Measurements from ENCODE around the gene GRM8.

Gene GRM8

GRCh38 chr7:126499481-126499880 lies 753.3 kb downstream of the GRM8 start:
- no peak overlapping the region for H3K4me3 ChIP-seq (ENCODE audit: low read depth, low read length)
- H3K9me3 ChIP-seq (ENCODE audit: severe bottlenecking) = no peaks in the 10 kb centered on the region
- no peak for DNase-seq
- H3K27ac ChIP-seq = no peak overlapping the region
- no peaks in the 10 kb centered on the region for H3K36me3 ChIP-seq
- no peaks in the 10 kb centered on the region for H3K27me3 ChIP-seq (ENCODE audit: insufficient read depth, low read depth, severe bottlenecking)
- TF ChIP-seq, protein P1, sequence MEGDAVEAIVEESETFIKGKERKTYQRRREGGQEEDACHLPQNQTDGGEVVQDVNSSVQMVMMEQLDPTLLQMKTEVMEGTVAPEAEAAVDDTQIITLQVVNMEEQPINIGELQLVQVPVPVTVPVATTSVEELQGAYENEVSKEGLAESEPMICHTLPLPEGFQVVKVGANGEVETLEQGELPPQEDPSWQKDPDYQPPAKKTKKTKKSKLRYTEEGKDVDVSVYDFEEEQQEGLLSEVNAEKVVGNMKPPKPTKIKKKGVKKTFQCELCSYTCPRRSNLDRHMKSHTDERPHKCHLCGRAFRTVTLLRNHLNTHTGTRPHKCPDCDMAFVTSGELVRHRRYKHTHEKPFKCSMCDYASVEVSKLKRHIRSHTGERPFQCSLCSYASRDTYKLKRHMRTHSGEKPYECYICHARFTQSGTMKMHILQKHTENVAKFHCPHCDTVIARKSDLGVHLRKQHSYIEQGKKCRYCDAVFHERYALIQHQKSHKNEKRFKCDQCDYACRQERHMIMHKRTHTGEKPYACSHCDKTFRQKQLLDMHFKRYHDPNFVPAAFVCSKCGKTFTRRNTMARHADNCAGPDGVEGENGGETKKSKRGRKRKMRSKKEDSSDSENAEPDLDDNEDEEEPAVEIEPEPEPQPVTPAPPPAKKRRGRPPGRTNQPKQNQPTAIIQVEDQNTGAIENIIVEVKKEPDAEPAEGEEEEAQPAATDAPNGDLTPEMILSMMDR (IDR thresholded peaks at IDR 0.05; ENCODE audit: low read depth, low read length) = no peak

DNA sequence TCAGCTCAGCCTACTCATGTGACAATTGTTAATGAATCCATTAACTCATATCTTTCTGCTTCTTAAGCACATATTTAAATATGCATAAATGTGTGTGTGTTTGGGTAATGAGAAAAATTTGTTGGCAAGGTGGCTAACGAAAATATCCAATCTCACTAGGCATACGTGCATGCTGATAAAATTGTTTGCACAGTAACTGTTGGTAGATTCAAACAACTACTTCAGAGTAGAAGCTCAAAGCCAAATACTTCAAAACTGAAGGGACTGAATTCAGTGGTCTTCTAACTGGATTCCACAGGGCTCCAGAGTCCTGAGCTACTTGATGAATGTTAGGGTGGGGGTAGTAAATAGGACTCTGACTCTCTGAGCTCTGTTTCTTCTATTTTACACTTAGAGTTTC lies 757.0 kb downstream of the GRM8 start:
- no peaks in the 10 kb centered on the region for H3K27me3 ChIP-seq (ENCODE audit: insufficient read depth, low read depth, severe bottlenecking)
- H3K9me3 ChIP-seq (ENCODE audit: severe bottlenecking) = no peaks in the 10 kb centered on the region
- no peak overlapping the region for H3K27ac ChIP-seq
- TF ChIP-seq, protein P1 (IDR thresholded peaks at IDR 0.05; ENCODE audit: low read depth, low read length) = no peak
- no peaks in the 10 kb centered on the region for H3K36me3 ChIP-seq
- DNase-seq = no peak
- H3K4me3 ChIP-seq (ENCODE audit: low read depth, low read length) = no peak overlapping the region

DNA sequence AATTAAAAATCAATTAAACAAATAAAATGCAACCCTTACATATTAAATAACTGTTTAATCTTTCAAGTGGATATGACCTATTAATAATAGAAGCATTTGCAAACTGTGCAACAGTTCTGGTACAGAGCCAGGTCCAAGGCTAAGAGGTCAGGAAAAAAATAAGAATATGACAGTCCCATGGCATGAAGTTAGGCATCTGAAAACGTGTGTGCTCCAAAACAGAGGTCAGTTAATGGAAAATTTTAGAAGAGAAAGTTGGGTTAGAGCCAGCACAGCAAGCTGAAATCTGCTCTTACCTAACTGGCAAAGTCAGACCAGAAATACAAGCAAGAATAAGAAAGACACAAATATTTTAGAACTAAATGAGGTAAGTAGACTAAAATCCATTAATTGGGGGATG lies 757.7 kb downstream of the GRM8 start:
- H3K4me3 ChIP-seq (ENCODE audit: low read depth, low read length) = no peak overlapping the region
- TF ChIP-seq, protein P1 (IDR thresholded peaks at IDR 0.05; ENCODE audit: low read depth, low read length) = no peak
- no peak overlapping the region for H3K27ac ChIP-seq
- H3K9me3 ChIP-seq (ENCODE audit: severe bottlenecking) = no peaks in the 10 kb centered on the region
- no peaks in the 10 kb centered on the region for H3K36me3 ChIP-seq
- H3K27me3 ChIP-seq (ENCODE audit: insufficient read depth, low read depth, severe bottlenecking) = no peaks in the 10 kb centered on the region
- DNase-seq = no peak

- Histone ChIP-seq H3K36me3 (no peaks in the 10 kb centered on the region), H3K9me3 (ENCODE audit: severe bottlenecking) (no peaks in the 10 kb centered on the region), H3K27ac (no peak overlapping the region), H3K27me3 (ENCODE audit: insufficient read depth, low read depth, severe bottlenecking) (no peaks in the 10 kb centered on the region), H3K4me3 (ENCODE audit: low read depth, low read length) (no peak overlapping the region)
- DNase-seq = no peak
- TF ChIP-seq, protein P1 (IDR thresholded peaks at IDR 0.05; ENCODE audit: low read depth, low read length) = no peak
Measured at GRCh38 chr7:126493801-126494200, 758.9 kb downstream of the GRM8 start.

DNA sequence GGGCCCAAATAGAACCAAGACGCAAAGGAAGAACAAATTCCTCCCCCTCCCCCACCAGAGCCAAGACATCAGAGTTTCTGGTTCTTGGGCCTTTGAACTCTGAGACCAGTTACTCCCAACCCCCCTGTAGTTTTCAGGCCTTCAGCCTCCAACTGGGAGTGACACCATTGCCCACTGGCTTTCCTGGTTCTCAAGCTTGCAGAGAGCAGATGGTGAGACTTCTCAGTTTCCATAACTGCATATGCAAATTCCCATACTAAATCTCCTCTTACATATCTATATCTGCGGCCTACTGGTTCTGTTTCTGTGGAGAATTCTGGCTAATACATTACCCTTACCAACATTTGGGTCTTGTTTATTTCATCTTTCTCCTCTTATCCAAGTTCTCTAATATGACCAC lies 762.9 kb downstream of the GRM8 start:
- DNase-seq = no peak
- Histone ChIP-seq H3K4me3 (ENCODE audit: low read depth, low read length) (no peak overlapping the region), H3K36me3 (no peaks in the 10 kb centered on the region), H3K27me3 (ENCODE audit: insufficient read depth, low read depth, severe bottlenecking) (no peaks in the 10 kb centered on the region), H3K9me3 (ENCODE audit: severe bottlenecking) (no peaks in the 10 kb centered on the region), H3K27ac (no peak overlapping the region)
- TF ChIP-seq, protein P1 (IDR thresholded peaks at IDR 0.05; ENCODE audit: low read depth, low read length) = no peak

- Histone ChIP-seq H3K9me3 (ENCODE audit: severe bottlenecking) (no peaks in the 10 kb centered on the region), H3K36me3 (no peaks in the 10 kb centered on the region), H3K4me3 (ENCODE audit: low read depth, low read length) (no peak overlapping the region), H3K27me3 (ENCODE audit: insufficient read depth, low read depth, severe bottlenecking) (no peaks in the 10 kb centered on the region), H3K27ac (no peak overlapping the region)
- TF ChIP-seq, protein P1 (IDR thresholded peaks at IDR 0.05; ENCODE audit: low read depth, low read length) = no peak
- no peak for DNase-seq
Measured at GRCh38 chr7:126487728-126488442, 764.9 kb downstream of the GRM8 start.
